GM19193 (cell line): ENCODE measurements around the gene SMCR8.
A peak's percentile ranks its signal among the peaks of the same experiment; 100 is the strongest.

ENCODE experiments used
- POLR2A ChIP-seq: IDR thresholded peaks from 4 replicates; pipeline ENCODE4 v1.6.1; 2011; ENCODE audit not compliant: insufficient read depth, insufficient read length; ENCODE audit errors: extremely low read depth

Gene SMCR8

GRCh38 chr17:18314731-18315561, at the start of gene SMCR8, which contains the start of gene TOP3A:
Gene SMCR8 (plus strand): TSS chr17:18315293. CDS start chr17:18315790, 497 bp downstream.
Gene TOP3A (minus strand): TSS chr17:18314994. CDS start chr17:18314778, 216 bp downstream.
- peak; percentile 76 for TF ChIP-seq POLR2A

GRCh38 chr17:18267366-18267765, 47.7 kb upstream of the SMCR8 start:
- TF ChIP-seq POLR2A: no peak

GRCh38 chr17:18267927-18268711, 47.0 kb upstream of the SMCR8 start:
- no peak for TF ChIP-seq POLR2A

GRCh38 chr17:18270046-18270931, 44.8 kb upstream of the SMCR8 start:
- TF ChIP-seq POLR2A: no peak

GRCh38 chr17:18277076-18277475, 38.0 kb upstream of the SMCR8 start:
- no peak for TF ChIP-seq POLR2A

GRCh38 chr17:18278867-18279266, 36.2 kb upstream of the SMCR8 start:
- no peak for TF ChIP-seq POLR2A

- no peak for TF ChIP-seq POLR2A
Observed at GRCh38 chr17:18280249-18280648, 34.8 kb upstream of the SMCR8 start.

GRCh38 chr17:18280766-18281371, 34.2 kb upstream of the SMCR8 start:
- no peak for TF ChIP-seq POLR2A

- TF ChIP-seq POLR2A: no peak
Observed at GRCh38 chr17:18281788-18282187, 33.3 kb upstream of the SMCR8 start.

GRCh38 chr17:18285296-18285695, 29.8 kb upstream of the SMCR8 start:
- TF ChIP-seq POLR2A: no peak

- TF ChIP-seq POLR2A: no peak
Observed at GRCh38 chr17:18291718-18292540, 23.2 kb upstream of the SMCR8 start.

- TF ChIP-seq POLR2A: no peak
Observed at GRCh38 chr17:18300725-18301480, 14.2 kb upstream of the SMCR8 start.

- TF ChIP-seq POLR2A: no peak
Observed at GRCh38 chr17:18309202-18309601, 5.9 kb upstream of the SMCR8 start.
